ENCODE measurements around the gene NEURL3. TPM values are rescaled to one million over a fixed set of nuclear protein-coding genes. Genes with fewer than 3 reads are reported as not detected.
"Not testable (repeated sequence)": the region's sequence is repeated elsewhere in the genome, so short reads cannot be mapped to it uniquely, and the experiment has no call there.

The NEURL3 gene
- total RNA-seq, 3 donors from 2014 or later = 2.1 to 5.2 (median 2.3) TPM

DNA sequence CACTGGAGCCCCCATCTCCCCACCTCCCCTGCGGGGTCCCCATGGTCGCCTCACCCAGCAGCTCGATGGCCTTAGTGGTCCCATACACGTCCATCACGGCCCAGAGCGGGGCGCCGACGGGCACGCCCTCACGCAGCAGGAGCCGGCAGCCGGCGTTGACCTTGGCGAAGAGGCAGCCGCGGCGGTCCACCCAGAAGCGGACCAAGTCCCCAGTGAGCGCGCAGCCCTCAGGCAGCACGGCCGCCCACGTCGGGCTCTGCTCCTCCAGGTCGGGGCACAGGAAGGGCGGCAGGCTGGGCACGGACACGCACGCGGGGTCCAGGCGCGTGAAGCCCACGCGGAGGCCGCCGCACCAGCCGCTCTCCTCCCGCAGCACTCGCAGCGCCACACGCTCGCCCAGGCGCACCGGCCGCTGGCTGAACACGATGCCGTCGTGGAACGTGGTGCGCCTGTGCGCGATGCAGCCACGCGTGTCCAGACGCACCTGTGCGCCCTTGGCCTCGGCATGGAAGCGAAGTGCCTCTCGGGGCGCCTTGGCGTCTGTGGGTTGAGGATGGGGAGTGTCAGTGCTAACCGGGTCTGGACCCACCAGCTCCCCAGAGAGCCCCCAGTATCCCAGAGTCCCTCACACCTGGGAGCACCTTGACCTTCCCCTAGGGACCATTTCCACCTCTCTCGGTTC lies 4.6 kb downstream of the NEURL3 start:
- no peak overlapping the region for H3K4me3 ChIP-seq

DNA sequence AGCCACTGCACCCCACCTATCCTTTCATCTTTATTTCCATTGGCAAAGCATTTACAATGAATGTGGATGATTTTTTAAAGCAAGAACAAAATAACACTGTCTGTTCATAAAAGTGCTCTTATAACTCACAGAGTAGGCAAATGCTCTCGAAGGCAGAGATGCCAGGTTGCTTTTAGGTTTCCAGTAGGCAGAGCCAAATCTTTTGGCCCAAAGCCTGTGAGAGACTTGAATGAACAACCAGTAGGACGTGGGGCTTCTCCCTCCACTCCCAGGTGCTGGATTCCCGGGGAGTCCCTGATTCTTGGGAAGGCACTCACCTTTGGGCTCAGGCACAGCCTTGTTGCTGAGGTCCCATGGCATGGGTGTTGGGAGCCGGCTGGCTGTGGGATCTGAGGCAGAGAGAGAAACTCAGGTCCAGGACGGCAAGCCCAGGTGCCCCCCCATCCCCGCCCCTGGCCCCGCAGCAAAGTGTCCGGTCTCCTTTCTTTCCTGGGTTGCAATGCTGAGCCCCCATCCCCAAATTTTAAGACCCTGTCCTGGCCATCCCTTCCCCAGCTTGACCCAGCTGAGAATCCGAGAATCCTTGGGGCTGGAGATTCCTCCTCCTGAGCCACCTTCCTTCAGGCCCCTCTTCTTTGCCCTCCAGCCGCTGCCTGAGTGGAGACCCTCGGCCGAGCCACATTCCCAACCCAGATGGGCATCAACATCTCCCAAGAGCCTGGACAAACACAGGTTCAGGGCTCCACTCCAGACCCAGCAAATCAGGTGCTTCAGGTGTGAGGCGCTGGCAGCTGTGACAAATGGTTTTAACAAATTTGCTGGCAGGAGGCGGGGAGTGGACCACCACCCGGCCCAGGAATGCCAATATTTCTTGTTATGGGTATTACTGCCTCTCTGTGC lies 5.8 kb downstream of the NEURL3 start:
- intact Hi-C loops (cut with DNase I, micrococcal nuclease) = no loop called here
- peaks cover 18% of the 10 kb centered on the region for H3K4me1 ChIP-seq (ENCODE audit: low read depth)
- TF ChIP-seq, protein P1, sequence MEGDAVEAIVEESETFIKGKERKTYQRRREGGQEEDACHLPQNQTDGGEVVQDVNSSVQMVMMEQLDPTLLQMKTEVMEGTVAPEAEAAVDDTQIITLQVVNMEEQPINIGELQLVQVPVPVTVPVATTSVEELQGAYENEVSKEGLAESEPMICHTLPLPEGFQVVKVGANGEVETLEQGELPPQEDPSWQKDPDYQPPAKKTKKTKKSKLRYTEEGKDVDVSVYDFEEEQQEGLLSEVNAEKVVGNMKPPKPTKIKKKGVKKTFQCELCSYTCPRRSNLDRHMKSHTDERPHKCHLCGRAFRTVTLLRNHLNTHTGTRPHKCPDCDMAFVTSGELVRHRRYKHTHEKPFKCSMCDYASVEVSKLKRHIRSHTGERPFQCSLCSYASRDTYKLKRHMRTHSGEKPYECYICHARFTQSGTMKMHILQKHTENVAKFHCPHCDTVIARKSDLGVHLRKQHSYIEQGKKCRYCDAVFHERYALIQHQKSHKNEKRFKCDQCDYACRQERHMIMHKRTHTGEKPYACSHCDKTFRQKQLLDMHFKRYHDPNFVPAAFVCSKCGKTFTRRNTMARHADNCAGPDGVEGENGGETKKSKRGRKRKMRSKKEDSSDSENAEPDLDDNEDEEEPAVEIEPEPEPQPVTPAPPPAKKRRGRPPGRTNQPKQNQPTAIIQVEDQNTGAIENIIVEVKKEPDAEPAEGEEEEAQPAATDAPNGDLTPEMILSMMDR (IDR thresholded peaks at IDR 0.05) = no peak
- H3K4me3 ChIP-seq = no peak overlapping the region
- DNase-seq = no peak
- H3K9me3 ChIP-seq = no peaks in the 10 kb centered on the region
- no peak for ATAC-seq
- H3K36me3 ChIP-seq (ENCODE audit: low read depth) = no peaks in the 10 kb centered on the region

More for the DNA sequence above, 4.6 kb downstream of the NEURL3 start:
- Histone ChIP-seq H3K4me1 (ENCODE audit: low read depth) (peaks cover 19% of the 10 kb centered on the region), H3K36me3 (ENCODE audit: low read depth) (no peaks in the 10 kb centered on the region), H3K9me3 (no peaks in the 10 kb centered on the region)
- no peak for ATAC-seq
- intact Hi-C loops (cut with DNase I, micrococcal nuclease) = no loop called here
- TF ChIP-seq, protein P1 (IDR thresholded peaks at IDR 0.05) = no peak
- DNase-seq = no peak

DNA sequence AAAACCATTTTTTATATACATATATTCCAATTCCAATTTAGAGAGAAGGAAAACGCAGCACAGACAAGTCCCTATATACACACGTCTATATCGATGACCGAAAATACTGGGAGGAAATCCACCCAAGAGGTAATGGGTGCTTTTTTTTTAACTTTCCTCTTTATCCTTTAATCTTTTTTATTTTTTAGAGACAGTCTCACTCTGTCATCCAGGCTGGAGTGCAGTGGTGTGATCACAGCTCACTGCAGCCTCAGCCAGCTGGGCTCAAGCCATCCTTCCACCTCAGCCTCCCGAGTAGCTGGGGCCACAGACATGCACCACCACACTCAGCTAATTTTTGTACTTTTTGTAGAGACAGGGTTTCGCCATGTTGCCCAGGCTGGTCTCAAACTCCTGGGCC lies 6.5 kb downstream of the NEURL3 start:
- intact Hi-C loops (cut with DNase I, micrococcal nuclease); H3K36me3 ChIP-seq (ENCODE audit: low read depth); H3K9me3 ChIP-seq; ATAC-seq; DNase-seq; H3K4me3 ChIP-seq: not testable (repeated sequence)
- H3K4me1 ChIP-seq (ENCODE audit: low read depth) = peaks cover 18% of the 10 kb centered on the region

DNA sequence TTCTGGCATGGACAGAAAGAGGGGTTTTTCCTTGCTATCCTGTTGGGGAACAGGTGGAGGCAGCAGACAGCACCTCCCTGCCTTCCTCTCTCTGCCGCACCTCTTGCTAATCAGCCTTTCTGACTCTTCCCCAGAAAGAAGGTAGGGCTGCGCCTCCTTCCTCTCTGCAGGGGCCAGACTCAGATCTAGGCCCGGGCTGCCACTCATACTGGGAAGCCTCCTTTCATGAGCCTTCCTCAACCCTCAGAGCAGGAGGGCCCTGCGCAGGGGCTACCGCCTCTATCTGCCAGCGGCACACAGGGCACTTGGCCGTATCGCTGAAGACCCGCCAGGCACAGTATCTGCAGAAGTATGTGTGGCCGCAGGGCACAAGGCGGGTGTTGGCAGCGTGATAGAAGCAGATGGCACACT lies 7.1 kb downstream of the NEURL3 start:
- Histone ChIP-seq H3K4me1 (ENCODE audit: low read depth) (peaks cover 14% of the 10 kb centered on the region), H3K36me3 (ENCODE audit: low read depth) (no peaks in the 10 kb centered on the region), H3K9me3 (no peaks in the 10 kb centered on the region), H3K4me3 (no peak overlapping the region)
- no peak for DNase-seq
- intact Hi-C loops (cut with DNase I, micrococcal nuclease) = no loop called here
- TF ChIP-seq, protein P1 (IDR thresholded peaks at IDR 0.05) = no peak
- no peak for ATAC-seq

DNA sequence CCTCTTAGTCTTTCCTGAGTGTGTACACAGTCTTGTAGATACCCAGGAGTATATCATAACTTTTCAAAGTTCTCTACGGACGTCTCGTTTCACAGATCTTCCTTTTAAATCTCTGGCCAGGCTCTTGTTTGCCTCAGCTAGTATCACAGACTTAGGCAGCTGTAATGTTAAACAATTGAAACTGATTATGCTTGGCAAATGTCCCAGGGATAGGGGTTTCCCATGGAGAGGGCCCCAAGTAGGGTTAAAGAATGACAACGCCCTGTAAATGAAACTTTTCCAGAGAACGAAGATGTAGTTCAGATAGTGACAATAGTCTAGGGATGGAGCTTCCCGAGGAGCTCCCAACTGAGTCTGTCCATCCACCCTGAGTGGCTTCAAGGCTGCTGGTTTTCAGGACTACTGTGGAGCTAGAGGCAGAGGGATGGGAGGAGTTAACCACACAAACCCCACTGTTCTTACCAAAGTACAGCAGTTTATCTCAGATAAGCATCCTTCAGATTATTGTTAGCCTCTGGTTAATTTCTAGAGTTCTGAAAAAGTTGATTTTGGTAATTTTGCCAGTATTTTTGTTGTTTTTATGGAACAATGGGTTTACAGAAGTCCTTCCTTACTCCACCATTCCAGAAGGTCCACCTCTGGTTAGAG lies 9.1 kb downstream of the NEURL3 start:
- H3K4me1 ChIP-seq (ENCODE audit: low read depth) = no peaks in the 10 kb centered on the region
- no peaks in the 10 kb centered on the region for H3K9me3 ChIP-seq
- intact Hi-C loops (cut with DNase I, micrococcal nuclease) = no loop called here
- TF ChIP-seq, protein P1 (IDR thresholded peaks at IDR 0.05) = no peak
- no peak overlapping the region for H3K4me3 ChIP-seq
- no peak for ATAC-seq
- no peak for DNase-seq
- no peaks in the 10 kb centered on the region for H3K36me3 ChIP-seq (ENCODE audit: low read depth)
